ENCODE results near the gene ZNF397. TPM values are rescaled to one million over a fixed set of nuclear protein-coding genes. Genes with fewer than 3 reads are reported as not detected.

The ZNF397 gene
- total RNA-seq: 41.2 and 43.6 TPM in 2 replicates
- long read RNA-seq, full-length matches to known transcripts: 46 of 97 reads
- long read RNA-seq, partial matches to known transcripts: 9 of 97 reads
- long read RNA-seq, other reads (novel, unspliced or antisense): 42 of 97 reads

DNA sequence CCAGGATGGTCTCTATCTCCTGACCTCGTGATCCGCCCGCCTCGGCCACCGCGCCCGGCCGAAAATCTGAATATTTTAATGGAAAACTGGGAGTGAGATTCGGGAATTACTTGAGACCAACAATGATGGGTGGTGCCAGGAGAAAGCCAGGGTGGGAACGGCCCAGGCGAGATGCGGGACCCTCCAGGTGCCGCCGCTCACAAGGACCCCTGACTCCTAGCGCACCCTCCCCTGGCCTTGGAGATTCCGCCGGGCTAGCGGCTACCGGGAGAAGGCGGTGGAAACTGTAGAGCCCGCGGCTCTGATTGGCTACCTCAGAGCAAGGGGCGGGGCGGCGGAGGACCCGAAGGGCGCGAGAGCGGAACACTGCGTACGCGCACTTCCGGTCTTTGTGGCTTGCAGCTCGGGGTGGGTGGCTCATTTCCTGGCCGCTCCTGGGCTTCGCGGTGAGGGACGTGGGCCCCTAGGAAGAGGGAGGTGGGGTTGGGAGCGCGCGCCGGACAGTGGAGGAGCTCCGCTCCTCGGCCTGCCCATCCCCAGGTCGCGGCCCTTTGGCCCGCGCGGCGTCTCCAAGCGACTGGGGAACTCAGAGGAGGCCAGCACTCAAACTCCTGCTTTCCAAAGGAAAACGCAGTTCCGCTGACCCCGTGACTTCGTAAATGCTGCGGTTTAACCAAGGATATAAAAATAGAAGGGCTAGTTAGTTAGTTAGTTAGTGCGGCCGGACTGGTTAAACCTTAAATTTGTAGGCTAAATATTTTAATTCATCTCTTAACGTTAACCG is at the start of gene ZNF397:
ZNF397 (plus strand) TSS at position 371 of the 784 bp plus-strand sequence. CDS start 1,437 bp downstream, outside the sequence.
- Mint-ChIP-seq H3K4me3 (ENCODE audit: low read depth) (peak within 1 kb of the TSS; percentile 98), H3K9me3 (ENCODE audit: low read depth) (no peaks in the 10 kb centered on the region), H3K4me1 (ENCODE audit: low read depth) (peaks cover 8% of the 10 kb centered on the region), H3K27ac (peak within 1 kb of the TSS; percentile 100), H3K27me3 (no peaks in the 10 kb centered on the region), H3K36me3 (ENCODE audit: insufficient read depth) (peaks cover 31% of the 10 kb centered on the region)
- DNase-seq (ENCODE audit: low spot score, unreplicated experiment): peak; percentile 94
- TF ChIP-seq, protein P1, sequence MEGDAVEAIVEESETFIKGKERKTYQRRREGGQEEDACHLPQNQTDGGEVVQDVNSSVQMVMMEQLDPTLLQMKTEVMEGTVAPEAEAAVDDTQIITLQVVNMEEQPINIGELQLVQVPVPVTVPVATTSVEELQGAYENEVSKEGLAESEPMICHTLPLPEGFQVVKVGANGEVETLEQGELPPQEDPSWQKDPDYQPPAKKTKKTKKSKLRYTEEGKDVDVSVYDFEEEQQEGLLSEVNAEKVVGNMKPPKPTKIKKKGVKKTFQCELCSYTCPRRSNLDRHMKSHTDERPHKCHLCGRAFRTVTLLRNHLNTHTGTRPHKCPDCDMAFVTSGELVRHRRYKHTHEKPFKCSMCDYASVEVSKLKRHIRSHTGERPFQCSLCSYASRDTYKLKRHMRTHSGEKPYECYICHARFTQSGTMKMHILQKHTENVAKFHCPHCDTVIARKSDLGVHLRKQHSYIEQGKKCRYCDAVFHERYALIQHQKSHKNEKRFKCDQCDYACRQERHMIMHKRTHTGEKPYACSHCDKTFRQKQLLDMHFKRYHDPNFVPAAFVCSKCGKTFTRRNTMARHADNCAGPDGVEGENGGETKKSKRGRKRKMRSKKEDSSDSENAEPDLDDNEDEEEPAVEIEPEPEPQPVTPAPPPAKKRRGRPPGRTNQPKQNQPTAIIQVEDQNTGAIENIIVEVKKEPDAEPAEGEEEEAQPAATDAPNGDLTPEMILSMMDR (IDR thresholded peaks at IDR 0.05; ENCODE audit: unreplicated experiment): no peak

DNA sequence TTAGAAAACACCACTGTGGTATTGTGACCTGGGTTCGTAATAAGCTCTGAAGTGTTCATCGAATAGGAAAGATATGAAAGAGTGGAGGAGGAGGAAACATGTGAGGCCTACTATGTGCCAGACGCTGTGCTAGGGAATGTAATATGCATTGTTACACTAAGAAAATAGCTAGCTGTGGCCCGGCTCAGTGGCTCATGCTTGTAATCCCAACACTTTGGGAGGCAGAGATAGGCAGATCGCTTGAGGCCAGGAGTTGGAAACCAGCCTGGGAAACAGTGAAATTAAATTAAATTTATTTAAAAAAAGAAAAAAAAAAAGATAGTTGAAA is 49.2 kb upstream of the ZNF397 start:
- H3K27me3 Mint-ChIP-seq: no peaks in the 10 kb centered on the region
- TF ChIP-seq, protein P1 (IDR thresholded peaks at IDR 0.05; ENCODE audit: unreplicated experiment): no peak
- H3K9me3 Mint-ChIP-seq (ENCODE audit: low read depth): no peaks in the 10 kb centered on the region
- DNase-seq (ENCODE audit: low spot score, unreplicated experiment): no peak
- no peak overlapping the region for H3K4me3 Mint-ChIP-seq (ENCODE audit: low read depth)
- peaks cover 22% of the 10 kb centered on the region for H3K4me1 Mint-ChIP-seq (ENCODE audit: low read depth)
- H3K27ac Mint-ChIP-seq: no peak overlapping the region
- H3K36me3 Mint-ChIP-seq (ENCODE audit: insufficient read depth): no peaks in the 10 kb centered on the region

DNA sequence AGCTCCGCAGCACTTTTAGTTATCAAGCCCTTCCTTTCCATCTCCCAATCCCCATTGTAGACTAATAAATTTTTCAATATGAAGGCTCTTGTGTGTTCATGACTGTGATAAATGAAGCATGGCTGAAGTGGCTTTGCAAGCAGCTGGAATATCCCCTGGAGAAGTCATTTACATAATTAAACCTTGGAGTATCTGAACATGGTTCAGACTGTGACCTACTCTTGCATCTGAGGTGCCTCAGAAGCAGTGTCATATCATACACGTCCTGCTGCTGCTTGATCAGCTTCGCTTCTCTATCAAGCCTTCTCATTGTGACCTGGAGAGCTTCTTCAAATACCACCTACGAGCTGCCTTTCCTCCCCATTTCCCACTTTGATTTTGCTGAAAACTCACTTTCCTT is 48.4 kb upstream of the ZNF397 start:
- H3K27ac Mint-ChIP-seq: no peak overlapping the region
- H3K9me3 Mint-ChIP-seq (ENCODE audit: low read depth): no peaks in the 10 kb centered on the region
- no peak for DNase-seq (ENCODE audit: low spot score, unreplicated experiment)
- no peaks in the 10 kb centered on the region for H3K27me3 Mint-ChIP-seq
- H3K4me1 Mint-ChIP-seq (ENCODE audit: low read depth): peaks cover 22% of the 10 kb centered on the region
- TF ChIP-seq, protein P1 (IDR thresholded peaks at IDR 0.05; ENCODE audit: unreplicated experiment): no peak
- H3K4me3 Mint-ChIP-seq (ENCODE audit: low read depth): no peak overlapping the region
- no peaks in the 10 kb centered on the region for H3K36me3 Mint-ChIP-seq (ENCODE audit: insufficient read depth)

DNA sequence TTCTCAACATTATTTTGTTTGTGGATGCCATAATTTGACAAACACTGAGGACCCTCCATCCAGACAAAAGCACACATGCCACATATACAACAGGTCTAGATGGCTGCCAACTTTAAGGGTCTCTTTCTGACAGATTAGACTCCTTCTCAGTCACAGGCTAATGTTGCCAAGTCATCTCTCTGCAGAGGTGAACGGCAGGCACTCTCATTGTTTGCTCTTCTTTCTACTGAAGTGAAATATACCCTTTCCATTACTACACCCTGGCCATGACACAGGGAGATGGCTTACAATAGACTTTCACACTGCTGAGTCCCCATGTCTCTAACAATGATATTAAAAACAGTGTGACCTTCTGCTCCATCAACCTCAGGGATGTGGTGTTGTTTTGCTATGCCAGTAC is 47.5 kb upstream of the ZNF397 start:
- H3K27ac Mint-ChIP-seq: no peak overlapping the region
- no peaks in the 10 kb centered on the region for H3K27me3 Mint-ChIP-seq
- no peak overlapping the region for H3K4me3 Mint-ChIP-seq (ENCODE audit: low read depth)
- TF ChIP-seq, protein P1 (IDR thresholded peaks at IDR 0.05; ENCODE audit: unreplicated experiment): no peak
- H3K36me3 Mint-ChIP-seq (ENCODE audit: insufficient read depth): no peaks in the 10 kb centered on the region
- H3K4me1 Mint-ChIP-seq (ENCODE audit: low read depth): peaks cover 22% of the 10 kb centered on the region
- H3K9me3 Mint-ChIP-seq (ENCODE audit: low read depth): no peaks in the 10 kb centered on the region
- DNase-seq (ENCODE audit: low spot score, unreplicated experiment): no peak

DNA sequence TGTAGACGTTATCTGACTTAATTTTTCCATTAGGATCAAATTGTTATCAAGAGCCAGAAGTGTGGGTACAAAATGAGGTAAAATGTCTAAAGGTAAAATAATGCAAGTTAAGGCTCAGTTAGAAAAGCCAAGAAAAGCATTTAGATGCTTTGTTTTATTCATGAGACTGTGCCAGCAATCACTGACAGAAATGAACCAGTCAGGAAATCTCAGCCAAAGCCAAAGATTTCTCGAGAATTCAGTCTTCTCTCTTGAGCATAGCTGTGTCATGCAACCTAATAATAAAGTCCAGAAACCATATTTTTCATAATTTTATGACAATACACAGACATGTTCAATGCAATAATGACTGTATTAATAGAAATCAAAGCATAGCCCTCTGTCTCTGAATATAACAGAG is 43.5 kb upstream of the ZNF397 start:
- Mint-ChIP-seq H3K9me3 (ENCODE audit: low read depth) (no peaks in the 10 kb centered on the region), H3K27ac (no peak overlapping the region), H3K27me3 (no peaks in the 10 kb centered on the region), H3K4me3 (ENCODE audit: low read depth) (no peak overlapping the region), H3K36me3 (ENCODE audit: insufficient read depth) (no peaks in the 10 kb centered on the region), H3K4me1 (ENCODE audit: low read depth) (peaks cover 9% of the 10 kb centered on the region)
- DNase-seq (ENCODE audit: low spot score, unreplicated experiment): no peak
- TF ChIP-seq, protein P1 (IDR thresholded peaks at IDR 0.05; ENCODE audit: unreplicated experiment): no peak

Data from progenitor cell of endocrine pancreas (in vitro differentiated cells).